Suprapubic skin (tissue), 4 donors: ENCODE data around the gene NPTX1. TPM values are rescaled to one million over a fixed set of nuclear protein-coding genes. Genes with fewer than 3 reads are reported as not detected.

ENCODE experiments used
- DNase-seq, 2 donors: peaks; one replicate each; pipeline ENCODE4 v3.0.0-alpha.2; 2019; ENCODE audit warnings: low spot score in 2 of 2
- H3K27ac ChIP-seq: fragments of 200-600 bp; sonication (generic); one replicate; pipeline ENCODE4 v1.5.1; 2019
- H3K27me3 ChIP-seq: fragments of 200-600 bp; sonication (generic); one replicate; pipeline ENCODE4 v1.5.1; 2019
- H3K36me3 ChIP-seq: fragments of 200-600 bp; sonication (generic); one replicate; pipeline ENCODE4 v1.5.1; 2019
- H3K4me1 ChIP-seq: fragments of 200-600 bp; sonication (generic); one replicate; pipeline ENCODE4 v1.5.1; 2019
- H3K4me3 ChIP-seq: fragments of 200-600 bp; sonication (generic); one replicate; pipeline ENCODE4 v1.5.1; 2019; ENCODE audit warnings: mild to moderate bottlenecking
- H3K9me3 ChIP-seq: fragments of 200-600 bp; sonication (generic); one replicate; pipeline ENCODE4 v1.5.1; 2019
- CTCF ChIP-seq, 2 donors: fragments of 200-600 bp in 1 of 2; fragments of 450-650 bp in 1 of 2; sonication (generic) in 1 of 2; IDR thresholded peaks; one replicate each; pipeline ENCODE4 v1.5.1; 2016 to 2019; ENCODE audit warnings: antibody characterized with exemption in 2 of 2, mild to moderate bottlenecking in 1 of 2, moderate library complexity in 1 of 2
- EP300 ChIP-seq: sonication (generic); formaldehyde crosslinking; IDR thresholded peaks from one replicate; pipeline ENCODE4 v1.6.1; 2017; ENCODE audit warnings: antibody characterized with exemption
- POLR2A ChIP-seq, 2 donors: fragments of 450-650 bp; IDR thresholded peaks; one replicate each; pipeline ENCODE4 v1.6.1; 2017; ENCODE audit warnings: antibody characterized with exemption in 2 of 2, mild to moderate bottlenecking in 2 of 2, moderate library complexity in 2 of 2
- POLR2AphosphoS5 ChIP-seq, 3 donors: sonication (generic); formaldehyde crosslinking; IDR thresholded peaks; one replicate each; pipeline ENCODE4 v1.6.1; 2017; ENCODE audit warnings: antibody characterized with exemption in 3 of 3
- WGBS: methylation state at CpG from one replicate; pipeline ENCODE4 v1.1.5; 2018; 5-methylcytosine and 5-hydroxymethylcytosine counted together
- total RNA-seq, 4 donors: library from RNA; depleted of rRNA; stranded (reverse); fragments of >200 nt; gene quantifications; one replicate each; pipeline ENCODE4 v1.1.0, GENCODE V29; 2016

The NPTX1 gene
- total RNA-seq, 4 donors from 2014 or later = 0.72 to 4.2 (median 3.7) TPM

- H3K36me3 ChIP-seq = no peaks in the 10 kb centered on the region
- no peak for TF ChIP-seq POLR2AphosphoS5 (IDR thresholded peaks at IDR 0.05)
- no peak for TF ChIP-seq CTCF (IDR thresholded peaks at IDR 0.05)
- TF ChIP-seq EP300 = no peak
- no peak for TF ChIP-seq POLR2A (IDR thresholded peaks at IDR 0.05)
- peak in 1 of 2 donors; percentile 54 for DNase-seq
- peaks cover 27% of the 10 kb centered on the region for H3K27me3 ChIP-seq
- H3K9me3 ChIP-seq = no peaks in the 10 kb centered on the region
- H3K4me3 ChIP-seq = no peak overlapping the region
- peaks cover 6% of the 10 kb centered on the region for H3K4me1 ChIP-seq
- WGBS = 73% methylated on average over 6 of the region's 11 CpGs
- no peak overlapping the region for H3K27ac ChIP-seq
Measured at GRCh38 chr17:80498920-80499410, 22.6 kb upstream of the NPTX1 start.

DNA sequence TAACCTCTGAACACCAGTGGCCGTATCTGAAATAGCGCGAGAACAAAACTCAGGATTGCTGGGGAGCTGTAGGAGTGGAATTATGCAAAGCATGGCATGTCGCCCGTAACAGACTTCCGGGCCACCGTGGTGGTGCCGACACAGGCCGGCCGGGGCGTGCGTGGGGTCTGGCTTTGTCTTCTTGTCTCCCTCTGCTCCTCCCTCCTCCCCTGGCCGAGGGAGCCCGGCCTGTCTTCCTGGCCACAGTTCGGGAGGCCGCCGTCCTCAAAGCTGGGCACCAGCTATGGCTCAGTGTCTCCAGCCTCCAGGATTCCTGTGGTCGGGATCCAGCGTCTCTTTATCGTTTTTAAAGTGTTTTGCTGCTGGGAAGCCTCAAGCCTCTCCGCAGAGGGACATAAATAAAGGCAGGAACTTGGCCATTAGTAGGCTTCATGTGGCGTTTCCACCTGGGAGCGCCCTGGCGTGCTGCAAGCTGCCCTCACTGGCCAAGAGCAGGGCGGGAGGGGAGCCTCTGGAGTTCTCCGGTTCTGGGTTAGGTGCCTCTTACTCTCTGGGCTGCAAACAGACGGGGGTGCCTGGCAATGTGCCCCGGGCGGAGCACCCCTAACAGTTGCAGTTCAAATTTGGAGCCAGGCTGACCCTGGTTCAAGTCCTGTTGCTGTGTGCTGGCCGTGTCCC, 22.0 kb upstream of the NPTX1 start:
- Histone ChIP-seq H3K27ac (no peak overlapping the region), H3K27me3 (peaks cover 31% of the 10 kb centered on the region), H3K36me3 (no peaks in the 10 kb centered on the region), H3K9me3 (no peaks in the 10 kb centered on the region), H3K4me3 (no peak overlapping the region), H3K4me1 (peaks cover 9% of the 10 kb centered on the region)
- TF ChIP-seq EP300 = no peak
- no peak for TF ChIP-seq CTCF (IDR thresholded peaks at IDR 0.05)
- no peak for TF ChIP-seq POLR2AphosphoS5 (IDR thresholded peaks at IDR 0.05)
- TF ChIP-seq POLR2A (IDR thresholded peaks at IDR 0.05) = no peak
- DNase-seq = peak in 1 of 2 donors; percentile 76
- WGBS = 51% methylated on average over 14 of the region's 30 CpGs

DNA sequence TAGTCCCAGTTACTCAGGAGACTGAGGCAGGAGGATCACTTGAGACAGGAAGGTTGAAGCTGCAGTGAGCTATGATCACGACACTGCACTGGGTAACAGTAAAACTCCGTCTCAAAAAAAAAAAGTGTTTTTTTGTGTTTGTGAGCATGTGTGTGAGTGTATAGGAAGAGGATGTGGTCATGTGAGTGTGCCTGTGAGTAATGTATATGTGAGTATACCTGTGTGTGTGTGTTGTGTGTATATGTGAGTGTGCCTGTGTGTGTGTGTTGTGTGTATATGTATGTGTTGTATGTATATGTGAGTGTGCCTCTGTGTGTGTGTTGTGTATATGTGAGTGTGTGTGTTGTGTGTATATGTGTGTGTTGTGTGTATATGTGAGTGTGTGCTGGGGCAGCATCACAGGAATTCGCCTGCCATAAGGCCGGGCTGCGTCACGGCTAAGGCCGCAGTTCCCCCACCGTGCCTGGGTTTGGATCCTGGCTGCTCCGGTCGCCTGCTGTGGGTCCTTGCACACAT, 21.4 kb upstream of the NPTX1 start:
- H3K9me3 ChIP-seq = no peaks in the 10 kb centered on the region
- TF ChIP-seq POLR2AphosphoS5 (IDR thresholded peaks at IDR 0.05) (no peak), EP300 (no peak), CTCF (IDR thresholded peaks at IDR 0.05) (no peak), POLR2A (IDR thresholded peaks at IDR 0.05) (no peak)
- H3K27me3 ChIP-seq = peaks cover 37% of the 10 kb centered on the region
- no peak for DNase-seq
- H3K4me3 ChIP-seq = no peak overlapping the region
- no peak overlapping the region for H3K27ac ChIP-seq
- peaks cover 12% of the 10 kb centered on the region for H3K4me1 ChIP-seq
- no peaks in the 10 kb centered on the region for H3K36me3 ChIP-seq
- WGBS = 56% methylated on average over 10 of the region's 10 CpGs

- no peak overlapping the region for H3K27ac ChIP-seq
- H3K4me3 ChIP-seq = no peak overlapping the region
- peak in 1 of 2 donors; percentile 33 for DNase-seq
- 81% methylated on average over 6 of the region's 7 CpGs for WGBS
- H3K27me3 ChIP-seq = peaks cover 48% of the 10 kb centered on the region
- H3K36me3 ChIP-seq = no peaks in the 10 kb centered on the region
- no peaks in the 10 kb centered on the region for H3K9me3 ChIP-seq
- TF ChIP-seq POLR2AphosphoS5 (IDR thresholded peaks at IDR 0.05) (no peak), EP300 (no peak), CTCF (IDR thresholded peaks at IDR 0.05) (no peak), POLR2A (IDR thresholded peaks at IDR 0.05) (no peak)
- H3K4me1 ChIP-seq = peaks cover 6% of the 10 kb centered on the region
Measured at GRCh38 chr17:80494547-80494946, 18.1 kb upstream of the NPTX1 start.

- H3K9me3 ChIP-seq = no peaks in the 10 kb centered on the region
- no peaks in the 10 kb centered on the region for H3K36me3 ChIP-seq
- H3K27me3 ChIP-seq = peaks cover 46% of the 10 kb centered on the region
- no peak overlapping the region for H3K4me3 ChIP-seq
- WGBS = 70% methylated on average over 19 of the region's 21 CpGs
- H3K4me1 ChIP-seq = peaks cover 6% of the 10 kb centered on the region
- TF ChIP-seq CTCF (IDR thresholded peaks at IDR 0.05) (no peak), EP300 (no peak), POLR2AphosphoS5 (IDR thresholded peaks at IDR 0.05) (no peak), POLR2A (IDR thresholded peaks at IDR 0.05) (no peak)
- H3K27ac ChIP-seq = no peak overlapping the region
- no peak for DNase-seq
Measured at GRCh38 chr17:80492343-80493136, 16.1 kb upstream of the NPTX1 start.
